ENCODE measurements around the gene RPL14. TPM values are rescaled to one million over a fixed set of nuclear protein-coding genes. Genes with fewer than 3 reads are reported as not detected.

Gene RPL14
- total RNA-seq, 1 donor from 2014 or later: 2,616 TPM

- POLR2A ChIA-PET: interaction anchor here (0.6 to 1.8 kb wide), 3 partner anchors 8 to 14 kb away, joined by 3 to 5 read pairs (median 4); no protein-coding TSS in a partner anchor
Observed at GRCh38 chr3:40465111-40465407, 7.9 kb downstream of the RPL14 start.

GRCh38 chr3:40465456-40465855 is 8.3 kb downstream of the RPL14 start:
- ChIA-PET CTCF (no interaction called here), POLR2A (interaction anchor here (0.6 to 1.8 kb wide), 3 partner anchors 9 to 15 kb away, joined by 3 to 5 read pairs (median 4); no protein-coding TSS in a partner anchor)

More at GRCh38 chr3:40465111-40465407, 7.9 kb downstream of the RPL14 start:
- H3K36me3 Mint-ChIP-seq (ENCODE audit: low read depth): peaks cover 65% of the 10 kb centered on the region
- H3K4me1 Mint-ChIP-seq: peaks cover 6% of the 10 kb centered on the region
- TF ChIP-seq CTCF (IDR thresholded peaks at IDR 0.05): no peak
- DNase-seq (no peak), ATAC-seq (ENCODE audit: low read depth) (no peak)
- no peak overlapping the region for H3K4me3 Mint-ChIP-seq
- CTCF ChIA-PET: no interaction called here
- H3K9me3 Mint-ChIP-seq: no peaks in the 10 kb centered on the region
- no peaks in the 10 kb centered on the region for H3K27me3 Mint-ChIP-seq
- intact Hi-C loops (cut with micrococcal nuclease): no loop called here
- no peak overlapping the region for H3K27ac Mint-ChIP-seq

GRCh38 chr3:40468018-40468417 is 10.9 kb downstream of the RPL14 start:
- ATAC-seq (ENCODE audit: low read depth): no peak

More at GRCh38 chr3:40465456-40465855, 8.3 kb downstream of the RPL14 start:
- Mint-ChIP-seq H3K36me3 (ENCODE audit: low read depth) (peaks cover 61% of the 10 kb centered on the region), H3K9me3 (no peaks in the 10 kb centered on the region), H3K27ac (no peak overlapping the region), H3K4me1 (peaks cover 2% of the 10 kb centered on the region), H3K4me3 (no peak overlapping the region), H3K27me3 (no peaks in the 10 kb centered on the region)
- ATAC-seq (ENCODE audit: low read depth) (no peak), DNase-seq (no peak)
- no peak for TF ChIP-seq CTCF (IDR thresholded peaks at IDR 0.05)
- intact Hi-C loops (cut with micrococcal nuclease): no loop called here

GRCh38 chr3:40470701-40471100 is 13.6 kb downstream of the RPL14 start:
- no peak for DNase-seq
- Mint-ChIP-seq H3K9me3 (no peaks in the 10 kb centered on the region), H3K4me3 (no peak overlapping the region), H3K36me3 (ENCODE audit: low read depth) (peaks cover 15% of the 10 kb centered on the region), H3K27ac (no peak overlapping the region), H3K27me3 (no peaks in the 10 kb centered on the region), H3K4me1 (peaks cover 2% of the 10 kb centered on the region)
- intact Hi-C loops (cut with micrococcal nuclease): no loop called here
- ChIA-PET POLR2A (interaction anchor here (1.0 kb wide), 1 partner anchor 14 kb away, joined by 5 read pairs; the partner anchor contains the start of gene RPL14), CTCF (no interaction called here)
- TF ChIP-seq CTCF (IDR thresholded peaks at IDR 0.05): no peak
- no peak for ATAC-seq (ENCODE audit: low read depth)

More at GRCh38 chr3:40468018-40468417, 10.9 kb downstream of the RPL14 start:
- POLR2A ChIA-PET: interaction anchor here (0.6 kb wide), 1 partner anchor 7 kb away, joined by 3 read pairs; no protein-coding TSS in a partner anchor
- no peak overlapping the region for H3K4me3 Mint-ChIP-seq
- DNase-seq: no peak
- H3K9me3 Mint-ChIP-seq: no peaks in the 10 kb centered on the region
- intact Hi-C loops (cut with micrococcal nuclease): no loop called here
- CTCF ChIA-PET: no interaction called here
- no peak overlapping the region for H3K27ac Mint-ChIP-seq
- no peak for TF ChIP-seq CTCF (IDR thresholded peaks at IDR 0.05)
- no peaks in the 10 kb centered on the region for H3K27me3 Mint-ChIP-seq
- peaks cover 42% of the 10 kb centered on the region for H3K36me3 Mint-ChIP-seq (ENCODE audit: low read depth)
- H3K4me1 Mint-ChIP-seq: peaks cover 2% of the 10 kb centered on the region

GRCh38 chr3:40476478-40477470 is 19.6 kb downstream of the RPL14 start, which contains the start of gene ZNF619:
Gene ZNF619 (plus strand): TSS chr3:40477122. CDS start chr3:40477980, 858 bp downstream.
- Mint-ChIP-seq H3K27me3 (no peaks in the 10 kb centered on the region), H3K27ac (peak within 1 kb of the TSS; percentile 94), H3K4me3 (peak within 1 kb of the TSS; percentile 93), H3K36me3 (ENCODE audit: low read depth) (peaks cover 42% of the 10 kb centered on the region), H3K9me3 (no peaks in the 10 kb centered on the region), H3K4me1 (peaks cover 27% of the 10 kb centered on the region)
- intact Hi-C loops (cut with micrococcal nuclease): loop anchor here (1.0 kb wide), 5 partner anchors 19 to 167 kb away; partner anchors contain the start of genes EIF1B, RPL14 and ZNF621
- peak; percentile 97 for ATAC-seq (ENCODE audit: low read depth)
- CTCF ChIA-PET: interaction anchor here (1.0 kb wide), 1 partner anchor 49 kb away, joined by 3 read pairs; no protein-coding TSS in a partner anchor
- TF ChIP-seq CTCF (IDR thresholded peaks at IDR 0.05): no peak
- DNase-seq: peak; percentile 64
- POLR2A ChIA-PET: interaction anchor here (0.6 to 3.4 kb wide), 12 partner anchors 13 to 1045 kb away, joined by 3 to 38 read pairs (median 5); partner anchors contain the start of genes CTNNB1, RPL14, ZNF620 and ZNF621
